ENCODE data around the gene EIF3M. TPM values are rescaled to one million over a fixed set of nuclear protein-coding genes. Genes with fewer than 3 reads are reported as not detected.

The EIF3M gene
- total RNA-seq, 1 experiment from 2014 or later: 322 TPM

GRCh38 chr11:32550207-32550606, 33.4 kb upstream of the EIF3M start:
- no peak for TF ChIP-seq CTCF (conservative IDR thresholded peaks at IDR 0.05)
- no peak for TF ChIP-seq EZH2 (IDR thresholded peaks at IDR 0.05; ENCODE audit: low read depth)
- no peaks in the 10 kb centered on the region for H3F3A ChIP-seq (ENCODE audit: insufficient read depth, low read depth)
- BruUV-seq (replicated peaks): no TSS peak
- no peaks in the 10 kb centered on the region for H3K4me1 ChIP-seq (replicated peaks; ENCODE audit: insufficient read depth)
- H3K36me3 ChIP-seq (ENCODE audit: low read depth): no peaks in the 10 kb centered on the region
- no peaks in the 10 kb centered on the region for H3K79me2 ChIP-seq (ENCODE audit: low read depth)
- H3K27ac ChIP-seq: no peak overlapping the region
- ChIA-PET CTCF (no interaction called here), POLR2A (ENCODE audit: unreplicated experiment) (interaction anchor here (0.6 kb wide), 1 partner anchor 1417 kb away, joined by 3 read pairs; no protein-coding TSS in a partner anchor)
- H2AFZ ChIP-seq: 0 out of 2 replicates have a peak overlapping the region, but pooled peaks have one; percentile 1
- intact Hi-C loops (cut with micrococcal nuclease; ENCODE audit: unreplicated experiment): no loop called here
- DNase-seq: no peak
- no peaks in the 10 kb centered on the region for H3K9me2 ChIP-seq (ENCODE audit: insufficient read depth)
- no peaks in the 10 kb centered on the region for H3K27me3 ChIP-seq (ENCODE audit: insufficient read depth, low read depth)
- H3K4me2 ChIP-seq: no peak overlapping the region
- no peak overlapping the region for H3K4me3 ChIP-seq
- H3K9me3 ChIP-seq (ENCODE audit: insufficient read depth, low read depth): no peaks in the 10 kb centered on the region
- H4K20me1 ChIP-seq (ENCODE audit: insufficient read depth): no peaks in the 10 kb centered on the region

- Histone ChIP-seq H4K20me1 (ENCODE audit: insufficient read depth) (no peaks in the 10 kb centered on the region), H3K4me3 (no peak overlapping the region)
Observed at GRCh38 chr11:32555091-32555490, 28.5 kb upstream of the EIF3M start.

GRCh38 chr11:32555895-32556294, 27.7 kb upstream of the EIF3M start:
- Histone ChIP-seq H4K20me1 (ENCODE audit: insufficient read depth) (no peaks in the 10 kb centered on the region), H3K79me2 (ENCODE audit: low read depth) (no peaks in the 10 kb centered on the region), H3F3A (ENCODE audit: insufficient read depth, low read depth) (no peaks in the 10 kb centered on the region), H3K27ac (no peak overlapping the region), H3K9me2 (ENCODE audit: insufficient read depth) (no peaks in the 10 kb centered on the region), H3K4me1 (replicated peaks; ENCODE audit: insufficient read depth) (no peaks in the 10 kb centered on the region), H3K27me3 (ENCODE audit: insufficient read depth, low read depth) (no peaks in the 10 kb centered on the region), H3K9me3 (ENCODE audit: insufficient read depth, low read depth) (no peaks in the 10 kb centered on the region), H3K36me3 (ENCODE audit: low read depth) (no peaks in the 10 kb centered on the region), H3K4me3 (no peak overlapping the region), H2AFZ (no peak overlapping the region), H3K4me2 (no peak overlapping the region)
- no TSS peak for BruUV-seq (replicated peaks)
- intact Hi-C loops (cut with micrococcal nuclease; ENCODE audit: unreplicated experiment): no loop called here
- TF ChIP-seq CTCF (conservative IDR thresholded peaks at IDR 0.05): no peak
- no peak for TF ChIP-seq EZH2 (IDR thresholded peaks at IDR 0.05; ENCODE audit: low read depth)
- CTCF ChIA-PET: no interaction called here
- POLR2A ChIA-PET (ENCODE audit: unreplicated experiment): no interaction called here
- DNase-seq: no peak

More at GRCh38 chr11:32555091-32555490, 28.5 kb upstream of the EIF3M start:
- H3K9me2 ChIP-seq (ENCODE audit: insufficient read depth): no peaks in the 10 kb centered on the region
- TF ChIP-seq CTCF (conservative IDR thresholded peaks at IDR 0.05) (no peak), EZH2 (IDR thresholded peaks at IDR 0.05; ENCODE audit: low read depth) (no peak)
- H3K27me3 ChIP-seq (ENCODE audit: insufficient read depth, low read depth): no peaks in the 10 kb centered on the region
- no peak overlapping the region for H3K27ac ChIP-seq
- ChIA-PET CTCF (no interaction called here), POLR2A (ENCODE audit: unreplicated experiment) (no interaction called here)
- no peaks in the 10 kb centered on the region for H3F3A ChIP-seq (ENCODE audit: insufficient read depth, low read depth)
- no peak overlapping the region for H3K4me2 ChIP-seq
- H3K79me2 ChIP-seq (ENCODE audit: low read depth): no peaks in the 10 kb centered on the region
- DNase-seq: no peak
- intact Hi-C loops (cut with micrococcal nuclease; ENCODE audit: unreplicated experiment): no loop called here
- no peaks in the 10 kb centered on the region for H3K36me3 ChIP-seq (ENCODE audit: low read depth)
- H3K4me1 ChIP-seq (replicated peaks; ENCODE audit: insufficient read depth): no peaks in the 10 kb centered on the region
- H3K9me3 ChIP-seq (ENCODE audit: insufficient read depth, low read depth): no peaks in the 10 kb centered on the region
- no TSS peak for BruUV-seq (replicated peaks)
- no peak overlapping the region for H2AFZ ChIP-seq

Data from PC-9 (cell line).